Gastrocnemius medialis (tissue), 4 donors: ENCODE data around the gene UBE3B. TPM values are rescaled to one million over a fixed set of nuclear protein-coding genes. Genes with fewer than 3 reads are reported as not detected.

Experiments used
- ATAC-seq, 2 donors: fragments of 150-250 bp; one replicate each; pipeline ENCODE4 v1.9.1; 2016
- DNase-seq, 2 donors: peaks; one replicate each; pipeline ENCODE4 v3.0.0-alpha.2; 2019
- H3K27ac ChIP-seq, 4 donors: fragments of 200-600 bp; sonication (generic); 1 replicate in 1 of 4; 2 replicates in 3 of 4; pipeline ENCODE4 v1.5.1; 2016 to 2018; ENCODE audit warnings: mild to moderate bottlenecking in 2 of 4, moderate library complexity in 1 of 4
- H3K27me3 ChIP-seq, 3 donors: fragments of 200-600 bp; sonication (generic) in 2 of 3; 1 replicate in 1 of 3; 2 replicates in 2 of 3; pipeline versions ENCODE4 v1.5.1 to v1.6.0; 2016 to 2019; ENCODE audit warnings: mild to moderate bottlenecking in 1 of 3, moderate library complexity in 1 of 3
- H3K36me3 ChIP-seq, 2 donors: fragments of 200-600 bp; sonication (generic) in 1 of 2; one replicate each; pipeline ENCODE4 v1.5.1; 2017 to 2018
- H3K4me1 ChIP-seq, 2 donors: fragments of 200-600 bp; sonication (generic) in 1 of 2; one replicate each; pipeline ENCODE4 v1.5.1; 2016 to 2017; ENCODE audit warnings: mild to moderate bottlenecking in 2 of 2
- H3K4me3 ChIP-seq, 4 donors: fragments of 200-600 bp; sonication (generic) in 3 of 4; 1 replicate in 1 of 4; 2 replicates in 3 of 4; pipeline ENCODE4 v1.5.1; 2016 to 2019; ENCODE audit warnings: mild to moderate bottlenecking in 2 of 4
- H3K9me3 ChIP-seq, 3 donors: fragments of 200-600 bp; sonication (generic) in 2 of 3; 1 replicate in 1 of 3; 2 replicates in 2 of 3; pipeline ENCODE4 v1.5.1; 2016 to 2019
- CTCF ChIP-seq, 5 experiments: fragments of 450-650 bp in 3 of 5; fragments of 200-600 bp in 2 of 5; sonication (generic) in 2 of 5; IDR thresholded peaks in 4 of 5; conservative IDR thresholded peaks in 1 of 5; 1 replicate in 4 of 5; 2 replicates in 1 of 5; pipeline ENCODE4 v1.5.1; 2016 to 2019; ENCODE audit warnings: antibody characterized with exemption in 5 of 5, mild to moderate bottlenecking in 3 of 5, moderate library complexity in 3 of 5
- POLR2A ChIP-seq, 2 donors: fragments of 450-650 bp; IDR thresholded peaks; one replicate each; pipeline ENCODE4 v1.6.1; 2017; ENCODE audit warnings: antibody characterized with exemption in 2 of 2, mild to moderate bottlenecking in 2 of 2, moderate library complexity in 2 of 2
- in situ Hi-C, 4 donors: fragments of 200-750 bp; cut with MboI; loops; one replicate each; pipeline versions ENCODE4 v1.15.0 to v1.8.0; 2017; ENCODE audit warnings: low sequenced_read_pairs in 4 of 4
- intact Hi-C: fragments of 100-400 bp; cut with DNase I; formaldehyde crosslinking; loops from one replicate; pipeline ENCODE4 v1.15.1; 2023; ENCODE audit warnings: low total_unique reads
- total RNA-seq, 4 donors: library from RNA; depleted of rRNA; stranded (reverse); fragments of >200 nt; gene quantifications; one replicate each; pipeline versions ENCODE4 v1.1.0 to v1.2.3, GENCODE V29; 2016

The UBE3B gene
- total RNA-seq, 4 donors from 2014 or later, result 44.8 to 58.2 (median 55.9) TPM

GRCh38 chr12:109525279-109525585, 47.8 kb downstream of the UBE3B start:
- intact Hi-C loops, result no loop called here
- TF ChIP-seq POLR2A (IDR thresholded peaks at IDR 0.05) (no peak), CTCF (IDR thresholded peaks at IDR 0.05 in 4 of 5, conservative IDR thresholded peaks at IDR 0.05 in 1 of 5) (no peak)
- DNase-seq (no peak), ATAC-seq (no peak)
- H3K36me3 ChIP-seq, result peaks cover 0 to 97% of the 10 kb centered on the region in 2 donors
- no peak overlapping the region for H3K27ac ChIP-seq
- no peaks in the 10 kb centered on the region for H3K4me1 ChIP-seq
- H3K9me3 ChIP-seq, result no peaks in the 10 kb centered on the region
- in situ Hi-C loops, result loop anchor here in 2 of 4 donors (10.0 kb wide), 1 partner anchor 250 kb away; no protein-coding TSS in a partner anchor
- H3K27me3 ChIP-seq, result no peaks in the 10 kb centered on the region
- no peak overlapping the region for H3K4me3 ChIP-seq

- peaks cover 0 to 97% of the 10 kb centered on the region in 2 donors for H3K36me3 ChIP-seq
- H3K27me3 ChIP-seq, result no peaks in the 10 kb centered on the region
- H3K27ac ChIP-seq, result no peak overlapping the region
- TF ChIP-seq CTCF (IDR thresholded peaks at IDR 0.05 in 4 of 5, conservative IDR thresholded peaks at IDR 0.05 in 1 of 5), result no peak
- TF ChIP-seq POLR2A (IDR thresholded peaks at IDR 0.05), result no peak
- intact Hi-C loops, result no loop called here
- no peak for ATAC-seq
- no peaks in the 10 kb centered on the region for H3K9me3 ChIP-seq
- H3K4me1 ChIP-seq, result no peaks in the 10 kb centered on the region
- H3K4me3 ChIP-seq, result no peak overlapping the region
- no peak for DNase-seq
- in situ Hi-C loops, result loop anchor here in 2 of 4 donors (10.0 kb wide), 1 partner anchor 247 kb away; no protein-coding TSS in a partner anchor
Observed at GRCh38 chr12:109527489-109528123, 50.2 kb downstream of the UBE3B start.

GRCh38 chr12:109529691-109530640, 52.5 kb downstream of the UBE3B start:
- TF ChIP-seq CTCF (IDR thresholded peaks at IDR 0.05 in 4 of 5, conservative IDR thresholded peaks at IDR 0.05 in 1 of 5) (no peak), POLR2A (IDR thresholded peaks at IDR 0.05) (no peak)
- intact Hi-C loops, result no loop called here
- Histone ChIP-seq H3K4me3 (no peak overlapping the region), H3K4me1 (no peaks in the 10 kb centered on the region), H3K27ac (no peak overlapping the region), H3K27me3 (no peaks in the 10 kb centered on the region), H3K36me3 (peaks cover 0 to 96% of the 10 kb centered on the region in 2 donors), H3K9me3 (no peaks in the 10 kb centered on the region)
- in situ Hi-C loops, result loop anchor here in 2 of 4 donors (10.0 kb wide), 1 partner anchor 245 kb away; no protein-coding TSS in a partner anchor
- ATAC-seq, result no peak
- no peak for DNase-seq

GRCh38 chr12:109531411-109531810, 54.0 kb downstream of the UBE3B start:
- in situ Hi-C loops, result no loop called here
- H3K36me3 ChIP-seq, result peaks cover 0 to 88% of the 10 kb centered on the region in 2 donors
- no peak for ATAC-seq
- no peaks in the 10 kb centered on the region for H3K9me3 ChIP-seq
- no peak overlapping the region for H3K4me3 ChIP-seq
- no peaks in the 10 kb centered on the region for H3K27me3 ChIP-seq
- intact Hi-C loops, result no loop called here
- TF ChIP-seq CTCF (IDR thresholded peaks at IDR 0.05 in 4 of 5, conservative IDR thresholded peaks at IDR 0.05 in 1 of 5) (no peak), POLR2A (IDR thresholded peaks at IDR 0.05) (no peak)
- H3K27ac ChIP-seq, result no peak overlapping the region
- H3K4me1 ChIP-seq, result no peaks in the 10 kb centered on the region
- no peak for DNase-seq
